ENCODE results near the gene HM13.
"Not testable (repeated sequence)": the region's sequence is repeated elsewhere in the genome, so short reads cannot be mapped to it uniquely, and the experiment has no call there.

GRCh38 chr20:31539636-31540035 is 25.4 kb downstream of the HM13 start:
- not testable (repeated sequence) for TF ChIP-seq CTCF (optimal IDR thresholded peaks at IDR 0.05 in 1 of 3, IDR thresholded peaks at IDR 0.05 in 1 of 3, conservative IDR thresholded peaks at IDR 0.05 in 1 of 3; ENCODE audit: extremely low read depth in 1 of 3, insufficient read depth in 2 of 3, low read length in 3 of 3); EZH2 (IDR thresholded peaks at IDR 0.05; ENCODE audit: low read length)
